H54 (cell line): ENCODE measurements around the gene SAP30L.

Experiments used
- DNase-seq: peaks from one replicate; pipeline ENCODE4 v3.0.0; 2011; ENCODE audit warnings: low spot score, mixed read lengths; ENCODE audit not compliant: insufficient read length
- FAIRE-seq: peaks from 3 replicates; lab custom pipeline; 2011; peaks lifted over from hg19 to GRCh38; lab: Jason Lieb, UNC
- POLR2A ChIP-seq: IDR thresholded peaks from 2 replicates; pipeline ENCODE4 v1.6.1; 2011; ENCODE audit warnings: low read depth, mild to moderate bottlenecking, low read length

The SAP30L gene

DNA sequence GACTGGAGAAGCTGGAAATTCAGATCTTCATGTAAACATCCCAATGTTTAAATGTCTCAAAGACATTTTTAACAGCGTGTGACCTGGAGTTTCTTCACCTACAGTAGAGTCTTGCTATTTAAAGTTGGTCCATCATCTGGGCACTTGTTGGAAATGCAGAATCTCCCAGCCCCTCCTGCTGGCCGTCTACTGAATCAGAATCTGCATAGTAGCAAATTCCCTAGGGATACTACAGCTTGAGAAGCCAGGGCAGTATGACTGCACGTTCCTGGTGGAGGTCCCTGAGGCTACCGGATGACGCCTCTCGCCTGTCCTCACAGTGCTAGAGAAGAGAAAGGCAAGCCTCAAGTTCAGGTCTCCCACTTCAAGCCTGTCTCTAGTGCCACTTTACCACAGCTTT is 15.7 kb downstream of the SAP30L start:
- FAIRE-seq (no peak), DNase-seq (no peak)
- TF ChIP-seq POLR2A: no peak

DNA sequence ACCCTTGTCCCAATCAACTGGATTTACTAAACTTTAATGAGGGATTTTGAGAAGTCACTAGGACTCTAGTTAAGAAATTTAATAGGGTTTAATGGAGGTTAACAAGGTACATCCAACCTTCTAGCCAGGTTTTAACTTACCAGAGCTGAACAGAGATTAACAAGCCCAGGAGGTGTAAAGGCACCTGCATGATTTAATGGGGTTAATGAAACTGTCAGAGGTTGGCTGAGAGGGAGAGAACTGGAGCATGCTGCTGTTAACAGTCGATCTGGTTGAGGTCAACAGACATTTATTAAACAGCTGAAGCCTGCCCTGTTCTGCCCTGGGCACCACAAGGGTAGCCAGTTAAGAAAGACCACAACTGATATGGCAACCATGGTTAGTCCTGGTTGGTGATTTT is 18.6 kb downstream of the SAP30L start:
- no peak for TF ChIP-seq POLR2A
- DNase-seq: no peak
- no peak for FAIRE-seq

DNA sequence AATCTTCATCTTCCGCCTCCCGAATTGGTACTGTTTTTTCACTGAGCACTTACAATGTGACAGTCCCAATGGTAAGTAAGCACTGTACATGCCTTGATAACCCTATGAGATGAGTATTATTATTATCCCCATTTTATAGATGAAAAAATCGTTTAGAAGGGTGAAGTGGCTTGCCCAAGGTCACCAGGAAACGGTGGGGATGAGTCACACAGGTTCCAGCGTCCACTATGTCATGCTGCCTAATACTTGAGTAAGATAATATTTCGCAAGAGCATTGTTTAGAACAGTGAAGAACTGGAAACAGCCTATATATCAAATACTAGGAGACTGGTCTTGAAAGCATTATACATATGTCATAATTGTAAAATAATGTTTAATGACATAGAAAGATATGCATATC is 19.4 kb downstream of the SAP30L start:
- no peak for TF ChIP-seq POLR2A
- FAIRE-seq (no peak), DNase-seq (no peak)

DNA sequence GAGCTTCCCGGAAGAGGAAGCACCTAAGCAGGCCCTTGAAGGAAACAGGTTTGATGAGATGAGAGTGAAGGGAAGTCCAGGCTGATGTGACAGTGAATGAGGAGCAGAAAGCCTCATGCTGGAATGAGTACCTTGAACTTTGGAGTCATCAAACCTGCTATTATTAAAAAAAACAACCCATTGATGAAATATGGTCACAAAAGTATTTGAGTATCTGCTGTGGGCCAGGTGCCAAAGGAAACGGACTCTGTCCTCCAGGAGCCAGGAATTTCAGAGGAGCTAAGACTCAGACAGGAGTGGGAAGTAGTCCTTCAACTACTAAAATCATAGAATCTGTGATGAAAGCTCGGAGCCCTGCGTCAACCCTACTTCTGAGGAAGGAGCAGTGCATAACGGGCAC is 20.4 kb downstream of the SAP30L start:
- TF ChIP-seq POLR2A: no peak
- DNase-seq (no peak), FAIRE-seq (no peak)

DNA sequence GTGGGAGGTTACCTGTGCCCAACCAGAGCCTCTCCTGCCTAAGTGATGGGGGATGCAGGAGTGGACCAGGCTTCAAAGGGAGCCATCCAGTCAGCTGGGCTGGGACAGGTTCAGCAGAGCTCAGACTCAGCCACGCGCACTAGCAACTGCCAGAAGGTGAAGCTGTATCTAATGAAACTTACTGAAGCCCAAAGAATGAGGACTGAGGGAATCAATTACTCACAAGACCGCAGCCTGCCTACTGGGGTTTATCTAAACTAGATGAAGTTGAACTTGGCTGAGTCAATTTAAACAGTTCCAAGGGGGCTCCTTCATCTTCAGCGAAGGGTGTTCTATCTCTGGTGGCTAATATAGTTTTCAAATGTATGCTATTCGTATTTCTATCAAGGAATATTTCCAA is 20.9 kb downstream of the SAP30L start:
- FAIRE-seq (no peak), DNase-seq (no peak)
- TF ChIP-seq POLR2A: no peak

DNA sequence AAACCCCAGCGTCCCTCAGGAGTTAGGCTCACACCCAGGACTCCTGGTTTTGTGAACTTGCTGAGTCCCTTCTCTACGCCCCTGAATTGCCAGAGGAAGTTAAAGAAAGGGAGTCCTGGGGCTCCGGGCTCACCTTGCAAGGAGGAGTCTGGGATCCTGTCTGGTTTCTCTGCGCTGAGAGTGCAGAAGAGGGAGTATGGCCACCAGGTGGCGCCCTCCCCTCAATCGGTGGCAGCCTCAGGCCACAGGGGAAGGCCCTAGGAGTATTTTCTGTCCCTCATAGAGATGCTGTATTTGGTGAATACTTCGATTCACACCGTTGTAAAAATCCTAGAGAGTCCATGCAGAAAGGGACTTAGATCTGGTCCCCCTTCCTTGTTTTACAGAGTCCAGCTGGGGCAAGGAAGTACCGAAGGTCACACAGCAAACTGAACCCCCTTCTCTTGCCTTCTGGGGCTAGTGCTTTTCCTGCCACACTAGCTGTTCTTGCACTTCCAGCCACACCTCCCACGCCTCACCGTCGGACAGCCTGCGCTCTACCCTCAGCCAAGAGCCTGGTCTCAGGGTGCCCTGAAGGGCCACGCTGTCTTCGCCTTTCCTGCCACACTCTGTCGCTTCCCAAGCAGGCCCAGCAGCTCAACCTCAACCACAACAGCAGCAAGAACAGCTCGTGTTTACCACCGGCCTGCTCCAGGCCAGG is 22.0 kb downstream of the SAP30L start:
- TF ChIP-seq POLR2A: no peak
- DNase-seq (peak; percentile 91), FAIRE-seq (no peak)

DNA sequence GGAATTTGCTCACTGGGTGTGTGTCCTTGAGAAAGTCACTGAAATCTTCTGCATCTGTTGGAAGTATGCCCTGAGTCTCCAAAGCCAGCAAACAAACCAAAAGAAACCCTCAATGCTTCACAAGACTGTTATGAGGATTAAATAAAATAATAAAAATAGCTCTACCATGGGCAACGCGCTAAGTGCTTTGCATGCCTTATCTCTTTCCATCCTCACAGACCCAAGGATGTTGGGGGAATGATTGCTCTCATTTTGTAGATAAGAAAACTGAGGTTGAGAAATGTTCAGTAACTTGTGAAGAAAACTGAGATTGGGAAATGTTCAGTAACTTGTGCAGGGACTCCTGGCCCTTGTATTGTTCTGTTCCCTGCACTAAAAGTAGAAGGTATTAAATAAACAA is 24.3 kb downstream of the SAP30L start:
- TF ChIP-seq POLR2A: no peak
- no peak for FAIRE-seq
- no peak for DNase-seq

DNA sequence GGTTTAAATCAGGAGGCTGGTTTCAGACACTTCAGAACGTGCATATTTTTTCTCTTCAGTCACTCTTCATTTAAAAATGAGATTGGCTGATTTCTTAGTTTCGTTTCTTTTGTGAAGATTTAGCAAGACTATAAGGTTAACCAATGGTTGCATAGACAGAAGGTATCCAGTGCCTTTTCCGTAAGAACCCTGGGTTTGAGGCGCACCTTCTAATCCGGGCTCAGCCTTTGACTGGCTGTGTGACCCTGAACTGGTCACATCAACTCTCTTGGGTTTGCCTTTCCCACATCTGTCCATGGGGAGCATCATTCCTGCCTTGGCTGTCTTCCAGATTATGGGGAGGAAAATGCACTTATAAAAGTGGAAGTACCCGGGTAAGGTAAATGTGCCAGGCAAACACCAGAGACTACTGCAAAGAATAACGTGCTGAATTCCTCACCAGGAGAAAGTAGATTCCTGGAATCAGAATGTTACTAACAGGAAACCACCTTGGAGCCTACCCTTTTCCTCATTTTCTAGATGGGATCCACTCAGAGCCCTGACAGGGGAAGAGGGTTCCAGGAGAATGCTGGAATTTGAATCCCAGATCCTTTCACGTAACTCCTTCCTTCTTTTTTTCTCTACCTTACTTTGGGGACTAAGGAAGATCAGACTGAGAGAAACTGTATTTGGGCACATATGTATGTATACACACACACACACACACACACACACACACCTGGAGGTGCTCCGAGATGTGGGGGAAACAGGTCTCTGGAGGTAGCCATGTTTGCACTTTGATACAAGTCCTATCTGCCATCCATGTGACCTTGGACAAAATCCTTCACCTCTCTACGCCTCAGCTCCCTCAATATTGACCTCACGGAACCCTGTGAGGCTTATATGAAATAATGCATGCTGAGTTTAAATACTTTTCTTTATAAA is 25.4 kb downstream of the SAP30L start:
- DNase-seq: no peak
- FAIRE-seq: no peak
- no peak for TF ChIP-seq POLR2A

DNA sequence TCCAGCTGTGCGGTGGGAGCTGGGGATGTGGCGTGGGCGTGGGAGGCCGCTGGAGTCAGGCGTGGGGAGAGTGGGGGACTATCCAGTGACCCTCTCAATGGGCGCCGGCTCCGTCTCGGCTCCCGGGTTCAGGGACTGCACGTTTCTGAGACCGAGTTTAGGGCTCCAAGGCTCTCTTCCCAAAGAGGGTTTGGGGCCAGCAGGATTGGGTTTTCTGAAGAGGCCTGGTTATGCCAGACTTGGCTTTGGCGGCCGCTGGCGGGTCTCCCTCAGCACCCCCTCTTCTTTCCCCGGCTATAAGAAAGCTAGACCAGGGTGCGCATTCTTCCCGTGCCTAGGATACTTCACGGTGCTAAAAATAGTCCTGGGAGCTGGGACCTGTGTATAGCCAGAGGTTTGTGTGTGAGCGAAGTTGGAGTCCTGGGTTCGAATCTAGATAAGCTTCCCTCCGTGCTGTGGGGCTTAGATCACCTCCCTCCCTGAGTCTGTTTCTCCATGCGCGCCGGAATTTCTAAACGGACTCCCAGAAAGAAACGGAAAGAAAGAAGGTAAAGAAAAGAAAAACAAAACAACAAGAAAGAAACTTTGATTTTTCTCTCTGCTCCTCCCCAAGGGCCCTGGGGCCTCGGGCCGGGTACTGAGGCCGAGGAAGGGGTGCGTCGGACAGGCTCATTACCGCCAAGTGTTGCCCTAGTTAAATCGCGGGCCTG is 27.2 kb downstream of the SAP30L start:
- DNase-seq (no peak), FAIRE-seq (no peak)
- TF ChIP-seq POLR2A: no peak

DNA sequence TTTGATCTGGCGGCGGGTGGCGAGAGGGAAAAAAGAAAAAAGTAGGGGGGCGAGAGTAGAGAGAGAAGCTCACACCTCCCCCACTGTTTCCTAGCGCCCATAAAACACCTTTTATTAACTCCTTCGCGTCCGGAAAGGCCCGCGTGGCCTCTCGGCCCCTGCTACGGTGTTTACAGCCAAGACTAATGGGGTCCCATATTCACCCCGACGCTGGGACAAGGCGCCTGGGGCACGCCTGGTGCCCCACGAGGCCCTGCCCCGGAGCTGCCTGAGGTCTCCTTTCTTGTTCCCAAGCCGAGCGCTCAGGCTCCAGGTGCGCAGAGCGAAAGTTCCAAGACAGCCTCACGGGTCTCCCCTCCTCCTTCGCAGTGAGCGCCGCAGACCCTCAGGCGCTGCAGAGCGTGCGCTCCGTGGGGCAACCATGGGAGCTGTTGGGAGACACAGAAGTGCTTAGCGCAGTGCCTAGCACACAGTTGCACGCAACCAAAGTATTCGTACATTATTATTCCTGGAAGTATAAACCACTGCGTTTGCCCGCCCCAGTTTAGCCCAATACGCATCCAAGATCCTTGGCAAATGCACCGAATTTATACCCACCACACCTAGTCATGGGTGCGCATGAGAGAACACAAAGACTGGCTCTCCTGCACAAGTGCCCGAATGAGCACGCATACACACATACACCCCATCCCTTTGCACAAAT is 27.9 kb downstream of the SAP30L start:
- DNase-seq: no peak
- FAIRE-seq: no peak
- TF ChIP-seq POLR2A: no peak

DNA sequence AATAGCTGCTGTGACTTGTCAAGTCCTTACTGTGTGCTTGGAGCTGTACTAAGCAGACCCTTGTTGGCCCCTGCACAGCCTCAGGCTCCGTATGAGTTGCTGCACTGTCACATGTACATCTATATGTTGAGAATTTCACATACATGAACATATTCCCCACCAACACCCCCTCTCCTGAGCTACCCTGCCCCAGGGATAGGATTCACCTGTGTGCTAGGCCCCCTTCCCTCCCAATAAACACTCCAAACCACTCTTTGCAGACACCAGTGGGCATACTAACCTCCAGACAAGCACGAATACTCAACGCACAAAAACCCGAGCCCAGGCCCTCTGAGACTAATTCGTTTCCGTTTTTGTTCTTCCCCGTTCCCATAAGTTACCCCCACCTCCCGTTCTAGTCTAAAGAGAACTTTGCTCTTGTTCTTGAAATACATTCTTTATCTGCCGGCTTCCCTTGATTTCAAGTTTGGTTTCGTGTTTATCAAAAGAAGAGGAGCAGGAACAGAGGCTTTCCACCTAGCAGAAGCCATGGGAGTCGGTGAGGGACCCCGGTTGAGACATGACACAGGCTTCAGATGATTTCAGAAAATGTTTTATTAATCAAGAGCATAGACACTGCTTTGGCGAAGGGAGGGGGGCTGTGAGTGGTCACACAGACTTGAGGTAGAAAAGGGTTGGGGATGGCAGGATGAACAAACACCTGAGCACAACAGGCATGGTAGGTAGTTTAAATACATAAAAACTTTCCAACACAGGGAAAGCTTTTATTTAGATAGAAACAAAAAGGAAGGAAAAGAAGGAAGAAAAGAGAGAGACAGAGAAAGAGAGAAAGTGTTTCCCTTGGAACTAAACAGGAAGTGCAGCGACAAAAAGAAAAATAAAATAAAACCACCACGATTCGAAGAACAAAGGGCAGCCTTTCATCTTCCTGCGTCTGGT is 28.9 kb downstream of the SAP30L start:
- DNase-seq (no peak), FAIRE-seq (no peak)
- no peak for TF ChIP-seq POLR2A

DNA sequence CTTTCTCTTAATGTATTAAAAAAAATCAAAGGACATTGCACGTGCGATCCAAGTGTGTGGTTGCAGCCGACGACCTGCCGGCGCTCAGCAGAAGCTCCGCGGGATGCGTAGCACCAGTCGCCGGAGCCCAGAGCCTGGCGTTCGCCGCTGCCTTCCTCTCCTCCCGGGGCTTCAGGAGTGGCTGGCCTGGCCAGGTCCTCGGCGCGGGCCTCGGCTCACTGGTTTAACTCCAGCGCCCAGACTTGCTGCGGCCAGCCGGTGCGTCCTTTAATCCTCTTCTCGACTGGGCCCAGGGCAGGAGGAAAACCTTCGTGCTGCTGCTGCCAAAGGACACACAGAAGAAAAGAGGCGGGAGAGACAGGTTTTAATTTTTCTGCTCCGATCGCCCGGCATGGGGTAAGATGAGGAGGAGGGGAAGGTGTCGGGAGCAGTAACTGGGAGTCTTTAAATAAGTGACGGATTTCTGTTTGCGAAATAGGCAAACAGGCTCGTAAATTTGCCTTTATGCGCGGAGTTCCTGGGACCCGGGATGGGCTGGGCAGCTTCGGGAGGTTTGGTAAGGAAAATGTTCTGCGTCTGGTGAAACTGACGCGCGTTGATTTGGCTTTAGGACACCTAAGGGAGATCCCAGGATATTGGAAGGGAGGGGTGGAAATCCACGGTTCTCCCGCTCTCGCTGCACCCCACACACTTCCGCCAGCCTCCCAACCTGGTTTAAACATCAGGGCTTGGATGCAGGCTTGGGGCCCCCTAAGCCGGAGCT is 30.0 kb downstream of the SAP30L start:
- TF ChIP-seq POLR2A: no peak
- DNase-seq: no peak
- FAIRE-seq: no peak
